Lung (tissue), 12 donors: ENCODE data around the gene TEDC2. TPM values are rescaled to one million over a fixed set of nuclear protein-coding genes. Genes with fewer than 3 reads are reported as not detected.

Experiments used
- ATAC-seq: fragments of 200-7000 bp; cut with Tn5 transposase; one replicate; pipeline ENCODE4 v1.9.1; 2020; ENCODE audit warnings: moderate number of reproducible peaks; ENCODE audit not compliant: insufficient read depth, low FRiP score
- DNase-seq, 3 donors: peaks; one replicate each; pipeline ENCODE4 v3.0.0-alpha.2; 2013 to 2017
- H3K27ac ChIP-seq, 2 donors: one replicate each; pipeline ENCODE4 v1.5.1; 2013; ENCODE audit warnings: mild to moderate bottlenecking in 2 of 2, moderate library complexity in 2 of 2, control low read depth in 1 of 2, inconsistent platforms in 1 of 2, low read depth in 1 of 2, low read length in 1 of 2
- H3K27me3 ChIP-seq, 3 donors: one replicate each; pipeline ENCODE4 v1.5.1; 2013; ENCODE audit warnings: low read length in 2 of 3; ENCODE audit not compliant: control insufficient read depth in 3 of 3, insufficient read depth in 3 of 3
- H3K36me3 ChIP-seq, 4 donors: one replicate each; pipeline ENCODE4 v1.5.1; 2013; ENCODE audit warnings: low read length in 4 of 4, mild to moderate bottlenecking in 1 of 4, moderate library complexity in 1 of 4; ENCODE audit not compliant: control insufficient read depth in 4 of 4, insufficient read depth in 4 of 4
- H3K4me1 ChIP-seq, 5 donors: one replicate each; pipeline ENCODE4 v1.5.1; 2013; ENCODE audit warnings: low read length in 5 of 5, mild to moderate bottlenecking in 2 of 5, moderate library complexity in 1 of 5; ENCODE audit not compliant: control insufficient read depth in 5 of 5, insufficient read depth in 5 of 5
- H3K4me3 ChIP-seq: one replicate; pipeline ENCODE4 v1.5.1; 2013; ENCODE audit warnings: mild to moderate bottlenecking, control low read depth, moderate library complexity
- H3K9ac ChIP-seq, 2 donors: one replicate each; pipeline ENCODE4 v1.5.1; 2013; ENCODE audit warnings: low read length in 2 of 2, control low read depth in 1 of 2; ENCODE audit not compliant: insufficient read depth in 1 of 2
- H3K9me3 ChIP-seq, 4 donors: one replicate each; pipeline ENCODE4 v1.5.1; 2013; ENCODE audit warnings: low read length in 3 of 4, mild to moderate bottlenecking in 1 of 4, moderate library complexity in 1 of 4; ENCODE audit not compliant: control insufficient read depth in 4 of 4, insufficient read depth in 3 of 4
- CTCF ChIP-seq: IDR thresholded peaks from 2 replicates; pipeline ENCODE4 v1.5.1; 2012; ENCODE audit warnings: mild to moderate bottlenecking; ENCODE audit errors: control extremely low read depth, extremely low read depth
- WGBS, 2 donors: extraction: QIAGEN DNeasy Blood & Tissue Kit; methylation state at CpG; one replicate each; pipeline ENCODE4 v1.1.7; 2013; 5-methylcytosine and 5-hydroxymethylcytosine counted together
- polyA plus RNA-seq, 2 donors: library from polyadenylated mRNA; stranded (reverse); fragments of 200-250 nt; gene quantifications; one replicate each; pipeline ENCODE4 v1.2.1, GENCODE V29; 2013
- total RNA-seq, 2 donors: library from RNA; depleted of rRNA in 1 of 2; stranded (reverse); fragments of >200 nt in 1 of 2; gene quantifications; one replicate each; pipeline ENCODE4 v1.2.1, GENCODE V29; 2014 to 2021
- donor health status: control.
- donor health status: control.
- donor health status: Bipolar disorder and iron deficiency.
- donor health status: healthy.
- donor health status: DM: yes; HTN: yes; CAD: no.

TEDC2 gene
- total and polyA plus RNA-seq, 4 donors = 1.1 to 3.6 (median 2.2) TPM

GRCh38 chr16:2500430-2500917 is 40.6 kb downstream of the TEDC2 start:
- no peaks in the 10 kb centered on the region for H3K9me3 ChIP-seq
- no peak overlapping the region for H3K4me3 ChIP-seq
- WGBS, 2 donors = 86% methylated on average over 20 of the region's 20 CpGs
- no peak overlapping the region for H3K9ac ChIP-seq
- no peaks in the 10 kb centered on the region for H3K27me3 ChIP-seq
- DNase-seq (no peak), ATAC-seq (no peak)
- peaks cover 0 to 32% (median 17%) of the 10 kb centered on the region in 4 donors for H3K36me3 ChIP-seq
- TF ChIP-seq CTCF = no peak
- peaks cover 5 to 51% (median 10%) of the 10 kb centered on the region in 5 donors for H3K4me1 ChIP-seq
- H3K27ac ChIP-seq = no peak overlapping the region

- peak; percentile 78 for ATAC-seq
- no peak overlapping the region for H3K4me3 ChIP-seq
- TF ChIP-seq CTCF = peak; percentile 96
Observed at GRCh38 chr16:2500918-2501750, 41.2 kb downstream of the TEDC2 start.

DNA sequence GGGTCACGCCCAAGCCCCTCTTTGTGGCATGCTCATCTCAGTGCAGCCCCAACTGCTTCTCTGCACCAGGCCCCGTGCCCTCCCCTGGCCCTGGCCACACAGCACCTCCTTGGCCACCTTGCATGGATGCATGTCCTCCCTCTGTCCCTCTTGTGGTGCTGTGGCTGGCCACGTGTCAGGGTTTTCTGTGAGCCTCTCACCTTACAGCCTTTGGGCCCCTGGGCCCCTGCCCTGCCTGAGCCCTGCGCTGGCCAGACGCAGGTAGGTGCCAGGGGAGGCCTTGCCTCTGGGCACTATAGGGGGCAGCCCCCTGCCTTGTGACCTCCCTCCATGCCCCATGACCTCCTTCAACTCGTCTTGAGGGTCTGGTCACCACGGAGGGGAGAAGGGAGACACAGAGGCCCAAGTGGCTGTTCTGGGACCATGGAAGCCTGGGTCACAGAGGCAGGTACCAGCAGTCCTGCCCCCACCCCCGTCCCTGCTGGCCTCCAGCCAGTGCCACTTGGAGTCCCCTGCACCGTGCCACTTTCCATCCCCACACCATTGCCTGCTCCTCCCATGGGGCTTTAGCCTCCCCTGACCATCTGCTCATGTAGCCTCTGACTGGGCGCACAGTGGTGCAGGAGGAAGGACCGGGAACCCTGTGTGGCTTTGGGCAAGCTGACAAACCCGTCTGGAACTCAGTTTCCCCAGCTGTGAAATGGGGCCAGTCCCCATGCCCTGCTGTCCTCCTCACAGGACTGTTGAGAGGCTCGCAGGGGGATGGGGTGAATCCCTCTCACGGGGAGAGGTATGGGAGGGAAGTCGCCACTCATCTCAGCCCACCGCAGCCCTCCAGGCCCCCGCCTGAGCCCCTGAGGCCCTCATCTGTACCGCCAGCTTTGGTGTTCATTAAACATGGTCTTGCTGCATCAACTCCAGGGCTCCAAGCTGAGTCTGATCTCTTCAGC is 42.3 kb downstream of the TEDC2 start:
- no peak for TF ChIP-seq CTCF

More at GRCh38 chr16:2500918-2501750, 41.2 kb downstream of the TEDC2 start:
- DNase-seq = peak; percentile 92 to 93 (median 93)
- H3K27me3 ChIP-seq = no peaks in the 10 kb centered on the region
- no peak overlapping the region for H3K27ac ChIP-seq
- no peak overlapping the region for H3K9ac ChIP-seq
- 38 to 40% methylated on average over 23 of the region's 23 CpGs for WGBS, 2 donors
- H3K36me3 ChIP-seq = peaks cover 0 to 29% (median 15%) of the 10 kb centered on the region in 4 donors
- H3K9me3 ChIP-seq = no peaks in the 10 kb centered on the region
- H3K4me1 ChIP-seq = peaks cover 5 to 51% (median 10%) of the 10 kb centered on the region in 5 donors

More for the DNA sequence above, 42.3 kb downstream of the TEDC2 start:
- Histone ChIP-seq H3K4me3 (no peak overlapping the region), H3K4me1 (peaks cover 5 to 42% (median 8%) of the 10 kb centered on the region in 5 donors), H3K9ac (no peak overlapping the region), H3K36me3 (peaks cover 0 to 19% (median 6%) of the 10 kb centered on the region in 4 donors), H3K27ac (no peak overlapping the region), H3K9me3 (no peaks in the 10 kb centered on the region), H3K27me3 (no peaks in the 10 kb centered on the region)
- ATAC-seq = no peak
- DNase-seq = no peak
- WGBS, 2 donors = 77 to 84% methylated on average over 17 to 18 of the region's 18 CpGs
